Neuronal stem cell (in vitro differentiated cells): ENCODE results near the gene GREM2.

Experiments used
- DNase-seq: peaks from one replicate; pipeline ENCODE4 v3.0.0-alpha.2; 2013; ENCODE audit warnings: low spot score
- H2AFZ ChIP-seq: one replicate; pipeline ENCODE4 v1.6.1; 2013; ENCODE audit warnings: mild to moderate bottlenecking, low read length, inconsistent platforms
- H2AK5ac ChIP-seq: 2 replicates; pipeline ENCODE4 v1.6.1; 2013; ENCODE audit warnings: low read depth, mild to moderate bottlenecking, inconsistent platforms, low read length, moderate library complexity, mixed read lengths
- H2BK120ac ChIP-seq: 2 replicates; pipeline ENCODE4 v1.6.1; 2013; ENCODE audit warnings: low read depth, mild to moderate bottlenecking, inconsistent platforms, low read length, moderate library complexity, mixed read lengths
- H2BK12ac ChIP-seq: one replicate; pipeline ENCODE4 v1.6.1; 2013; ENCODE audit warnings: low read length, inconsistent platforms
- H2BK15ac ChIP-seq: 2 replicates; pipeline ENCODE4 v1.6.1; 2013; ENCODE audit warnings: mild to moderate bottlenecking, low read length, inconsistent platforms, mixed read lengths
- H2BK5ac ChIP-seq: one replicate; pipeline ENCODE4 v1.6.1; 2013; ENCODE audit warnings: inconsistent platforms, mild to moderate bottlenecking, low read length, moderate library complexity
- H3K14ac ChIP-seq: one replicate; pipeline ENCODE4 v1.6.1; 2013; ENCODE audit warnings: low read length, inconsistent platforms
- H3K18ac ChIP-seq: 2 replicates; pipeline ENCODE4 v1.6.1; 2013; ENCODE audit warnings: low read length, inconsistent platforms
- H3K23ac ChIP-seq: 2 replicates; pipeline ENCODE4 v1.6.1; 2013; ENCODE audit warnings: low read depth, mild to moderate bottlenecking, mixed read lengths, low read length, inconsistent platforms; ENCODE audit not compliant: poor library complexity
- H3K27ac ChIP-seq: replicated peaks from 3 replicates; pipeline ENCODE4 v1.5.1; 2013; ENCODE audit warnings: low read length, inconsistent platforms
- H3K27me3 ChIP-seq, 3 experiments: 2 replicates each; pipeline ENCODE4 v1.6.1; 2013; ENCODE audit warnings: low read length in 3 of 3, mild to moderate bottlenecking in 2 of 3, inconsistent platforms in 1 of 3, low read depth in 1 of 3, mixed read lengths in 1 of 3, moderate library complexity in 1 of 3; ENCODE audit not compliant: control insufficient read depth in 3 of 3, insufficient read depth in 3 of 3
- H3K36me3 ChIP-seq, 2 donors: replicated peaks in 1 of 2; 2 replicates each; pipeline ENCODE4 v1.6.1; 2013; ENCODE audit warnings: low read length in 2 of 2; ENCODE audit not compliant: control insufficient read depth in 2 of 2, insufficient read depth in 2 of 2
- H3K4ac ChIP-seq: 2 replicates; pipeline ENCODE4 v1.6.1; 2013; ENCODE audit warnings: inconsistent platforms, mild to moderate bottlenecking, low read length, moderate library complexity
- H3K4me1 ChIP-seq, 2 donors: 1 replicate in 1 of 2; 2 replicates in 1 of 2; pipeline ENCODE4 v1.6.1; 2013; ENCODE audit warnings: low read length in 2 of 2, low read depth in 1 of 2; ENCODE audit not compliant: control insufficient read depth in 2 of 2, insufficient read depth in 1 of 2
- H3K4me2 ChIP-seq: one replicate; pipeline ENCODE4 v1.6.1; 2013; ENCODE audit warnings: mild to moderate bottlenecking, low read length, inconsistent platforms; ENCODE audit not compliant: insufficient read depth, poor library complexity, severe bottlenecking
- H3K4me3 ChIP-seq, 2 donors: 2 replicates each; pipeline ENCODE4 v1.5.1; 2013; ENCODE audit warnings: low read length in 2 of 2, mild to moderate bottlenecking in 2 of 2, inconsistent platforms in 1 of 2, moderate library complexity in 1 of 2
- H3K79me1 ChIP-seq: one replicate; pipeline ENCODE4 v1.6.1; 2013; ENCODE audit warnings: low read depth, mild to moderate bottlenecking, inconsistent platforms, low read length, moderate library complexity
- H3K9ac ChIP-seq: one replicate; pipeline ENCODE4 v1.6.1; 2013; ENCODE audit warnings: mild to moderate bottlenecking, low read depth, low read length, inconsistent platforms; ENCODE audit not compliant: poor library complexity
- H3K9me3 ChIP-seq, 2 donors: replicated peaks in 1 of 2; 2 replicates each; pipeline versions ENCODE3 to v1.6.1; 2013; ENCODE audit warnings: low read length in 2 of 2, mild to moderate bottlenecking in 2 of 2, inconsistent platforms in 1 of 2, low read depth in 1 of 2, mixed read lengths in 1 of 2, moderate library complexity in 1 of 2; ENCODE audit not compliant: control insufficient read depth in 2 of 2, insufficient read depth in 1 of 2
- H4K8ac ChIP-seq: one replicate; pipeline ENCODE4 v1.6.1; 2013; ENCODE audit warnings: low read depth, mild to moderate bottlenecking, inconsistent platforms, low read length, moderate library complexity
- H4K91ac ChIP-seq: one replicate; pipeline ENCODE4 v1.6.1; 2013; ENCODE audit warnings: low read length, low read depth, mild to moderate bottlenecking, inconsistent platforms; ENCODE audit not compliant: poor library complexity
- WGBS, 2 donors: extraction: QIAGEN DNeasy Blood & Tissue Kit; methylation state at CpG; one replicate each; pipeline ENCODE4 v1.1.7; 2013; ENCODE audit warnings: missing lambda C conversion rate in 2 of 2, mixed read lengths in 1 of 2; ENCODE audit not compliant: insufficient read length in 2 of 2, insufficient replicate concordance in 1 of 2; ENCODE audit errors: extremely low coverage in 2 of 2; 5-methylcytosine and 5-hydroxymethylcytosine counted together

GREM2 gene

GRCh38 chr1:240491156-240491555 lies 120.8 kb downstream of the GREM2 start:
- no peak overlapping the region for H2BK12ac ChIP-seq
- H3K4me2 ChIP-seq = no peak overlapping the region
- no peak overlapping the region for H2AK5ac ChIP-seq
- H3K36me3 ChIP-seq = no peaks in the 10 kb centered on the region
- H3K4ac ChIP-seq = no peak overlapping the region
- no peak overlapping the region for H2BK5ac ChIP-seq
- no peak overlapping the region for H2BK15ac ChIP-seq
- H3K9ac ChIP-seq = no peak overlapping the region
- H3K18ac ChIP-seq = no peak overlapping the region
- H2AFZ ChIP-seq = no peak overlapping the region
- no peak overlapping the region for H3K27ac ChIP-seq
- H3K27me3 ChIP-seq = peaks cover 0 to 3% (median 0%) of the 10 kb centered on the region in 3 experiments
- WGBS, 2 donors = no CpG with 5 or more reads among the region's 5 CpGs
- H3K4me3 ChIP-seq = no peak overlapping the region
- no peak overlapping the region for H2BK120ac ChIP-seq
- H4K8ac ChIP-seq = no peak overlapping the region
- H3K14ac ChIP-seq = no peak overlapping the region
- H3K4me1 ChIP-seq = peaks cover 0 to 2% of the 10 kb centered on the region in 2 donors
- H3K23ac ChIP-seq = no peak overlapping the region
- no peaks in the 10 kb centered on the region for H3K79me1 ChIP-seq
- no peak for DNase-seq
- H3K9me3 ChIP-seq = peaks cover 0 to 4% of the 10 kb centered on the region in 2 donors
- H4K91ac ChIP-seq = no peak overlapping the region

GRCh38 chr1:240487493-240487892 lies 124.5 kb downstream of the GREM2 start:
- no peak overlapping the region for H3K9ac ChIP-seq
- H3K36me3 ChIP-seq = no peaks in the 10 kb centered on the region
- no peak overlapping the region for H3K4me2 ChIP-seq
- no peak for DNase-seq
- H3K4ac ChIP-seq = no peak overlapping the region
- H2BK5ac ChIP-seq = no peak overlapping the region
- no peak overlapping the region for H2AK5ac ChIP-seq
- H3K79me1 ChIP-seq = no peaks in the 10 kb centered on the region
- H2BK12ac ChIP-seq = no peak overlapping the region
- no peak overlapping the region for H4K8ac ChIP-seq
- no peak overlapping the region for H3K14ac ChIP-seq
- H3K4me3 ChIP-seq = no peak overlapping the region
- H2BK120ac ChIP-seq = no peak overlapping the region
- peaks cover 0 to 2% of the 10 kb centered on the region in 2 donors for H3K4me1 ChIP-seq
- WGBS, 2 donors = no CpG with 5 or more reads among the region's 3 CpGs
- no peak overlapping the region for H3K27ac ChIP-seq
- peaks cover 0 to 3% of the 10 kb centered on the region in 2 donors for H3K9me3 ChIP-seq
- H2AFZ ChIP-seq = no peak overlapping the region
- H3K23ac ChIP-seq = no peak overlapping the region
- no peak overlapping the region for H3K18ac ChIP-seq
- H3K27me3 ChIP-seq = peaks cover 0 to under 1% (median 0%) of the 10 kb centered on the region in 3 experiments
- no peak overlapping the region for H4K91ac ChIP-seq
- no peak overlapping the region for H2BK15ac ChIP-seq

- Histone ChIP-seq H2BK5ac (no peak overlapping the region), H3K27ac (no peak overlapping the region), H3K4me1 (peaks cover 0 to 2% of the 10 kb centered on the region in 2 donors), H3K27me3 (no peaks in the 10 kb centered on the region), H3K9ac (no peak overlapping the region), H4K8ac (no peak overlapping the region), H2BK120ac (no peak overlapping the region), H3K4me3 (no peak overlapping the region), H3K9me3 (no peaks in the 10 kb centered on the region), H2BK15ac (no peak overlapping the region), H3K4ac (no peak overlapping the region), H4K91ac (no peak overlapping the region), H3K14ac (no peak overlapping the region), H3K79me1 (no peaks in the 10 kb centered on the region), H2AFZ (no peak overlapping the region), H2AK5ac (no peak overlapping the region), H3K36me3 (no peaks in the 10 kb centered on the region), H3K23ac (no peak overlapping the region), H2BK12ac (no peak overlapping the region), H3K4me2 (no peak overlapping the region), H3K18ac (no peak overlapping the region)
- no peak for DNase-seq
- WGBS, 2 donors = 57% methylated on average over 1 of the region's 6 CpGs; no CpG with 5 or more reads in 1 of the 2 donors
Measured at GRCh38 chr1:240486611-240487010, 125.3 kb downstream of the GREM2 start.

- no peak overlapping the region for H4K91ac ChIP-seq
- no CpG with 5 or more reads among the region's 6 CpGs for WGBS, 2 donors
Measured at GRCh38 chr1:240484804-240485443, 127.0 kb downstream of the GREM2 start.

More at GRCh38 chr1:240484804-240485443, 127.0 kb downstream of the GREM2 start:
- Histone ChIP-seq H3K9ac (no peak overlapping the region), H3K4ac (no peak overlapping the region), H3K14ac (no peak overlapping the region), H2BK15ac (no peak overlapping the region), H3K4me2 (no peak overlapping the region), H3K4me1 (no peaks in the 10 kb centered on the region), H2AK5ac (no peak overlapping the region), H2BK5ac (no peak overlapping the region), H3K36me3 (no peaks in the 10 kb centered on the region), H3K79me1 (no peaks in the 10 kb centered on the region), H3K27me3 (no peaks in the 10 kb centered on the region), H3K18ac (no peak overlapping the region), H4K8ac (no peak overlapping the region), H3K9me3 (no peaks in the 10 kb centered on the region), H3K23ac (no peak overlapping the region), H3K27ac (no peak overlapping the region), H2AFZ (no peak overlapping the region), H2BK120ac (no peak overlapping the region), H2BK12ac (no peak overlapping the region), H3K4me3 (no peak overlapping the region)
- no peak for DNase-seq
